Endometrial microvascular endothelial cells (primary cell): ENCODE measurements around the gene EED. TPM values are rescaled to one million over a fixed set of nuclear protein-coding genes. Genes with fewer than 3 reads are reported as not detected.
"Not testable (repeated sequence)": the region's sequence is repeated elsewhere in the genome, so short reads cannot be mapped to it uniquely, and the experiment has no call there.

Experiments
- in situ Hi-C: cut with HindIII; loops from 2 replicates; pipeline ENCODE4 v1.10.0; 2017; ENCODE audit warnings: low sequenced_read_pairs, low pct_unique_long_range_greater_than_20kb; ENCODE audit errors: inconsistent ontology term
- total RNA-seq: library from RNA; depleted of rRNA; stranded (reverse); fragments of >200 nt; gene quantifications from one replicate; pipeline ENCODE4 v1.2.3, GENCODE V29; 2015; ENCODE audit errors: inconsistent ontology term

EED gene
- total RNA-seq, 1 donor from 2014 or later: 11.2 TPM

DNA sequence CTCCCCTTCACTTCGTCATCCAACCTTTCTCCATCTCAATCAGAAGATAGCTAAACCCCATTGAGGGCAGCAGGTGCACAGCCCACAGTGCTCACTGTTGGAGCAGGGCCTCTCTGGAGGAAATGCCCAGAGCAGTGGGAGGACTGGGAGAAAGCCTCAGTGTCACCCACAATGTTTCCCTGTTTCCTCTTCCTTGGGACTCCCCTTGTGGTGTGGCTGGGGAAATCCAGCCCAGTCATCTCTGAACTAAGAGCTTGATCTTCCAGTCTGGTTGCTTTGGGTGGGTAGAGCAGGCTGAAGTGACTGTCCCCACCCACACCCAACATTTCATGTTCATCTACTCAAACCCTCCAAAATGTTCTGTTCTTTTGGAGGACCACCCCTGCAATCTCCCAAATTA is 29.8 kb upstream of the EED start:
- in situ Hi-C loops: no loop called here

DNA sequence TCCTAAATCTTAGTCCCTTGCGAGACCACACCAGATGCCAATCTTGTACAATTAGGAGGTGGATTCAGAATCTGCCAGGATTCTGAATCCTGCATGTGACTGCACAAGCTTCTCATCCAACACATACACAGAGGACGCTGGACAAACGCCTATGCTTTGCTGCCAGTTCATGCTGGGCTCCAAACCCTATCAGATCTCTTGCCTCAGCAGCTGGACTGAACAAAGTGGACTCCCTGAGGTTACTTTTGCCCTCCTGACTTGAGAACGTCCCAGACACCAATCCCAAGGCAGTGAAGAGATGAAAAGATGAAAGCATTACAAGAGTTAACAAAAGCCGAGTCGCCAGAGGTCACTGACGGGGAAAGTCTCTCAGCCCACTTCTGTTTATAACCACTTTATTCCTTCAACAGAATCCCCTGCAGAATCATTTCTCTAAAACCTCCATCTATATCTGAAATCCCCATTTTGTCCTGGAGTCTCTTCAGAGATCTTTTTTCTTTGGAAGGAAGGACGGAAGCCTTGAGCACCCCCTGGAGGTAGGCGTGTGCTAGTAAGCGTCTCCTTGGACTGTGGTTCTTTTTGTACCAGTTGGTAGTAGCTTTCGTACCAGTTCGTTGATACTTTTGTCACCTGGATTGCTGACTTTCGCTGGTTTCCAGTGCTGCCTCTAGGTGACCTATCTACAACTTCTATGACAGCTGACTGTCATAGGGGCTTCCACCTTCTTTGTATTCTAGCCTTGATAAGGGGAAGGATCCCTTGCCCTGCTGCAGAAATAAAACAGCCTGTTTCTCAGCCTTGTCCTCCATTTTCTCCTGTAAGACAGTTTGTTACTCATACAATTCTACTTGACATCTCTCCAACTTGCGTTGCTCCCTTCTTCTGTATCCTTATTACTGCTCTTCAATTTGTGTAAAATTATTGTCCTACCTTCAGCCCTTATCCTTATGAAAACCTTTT is 26.1 kb upstream of the EED start:
- in situ Hi-C loops: no loop called here

DNA sequence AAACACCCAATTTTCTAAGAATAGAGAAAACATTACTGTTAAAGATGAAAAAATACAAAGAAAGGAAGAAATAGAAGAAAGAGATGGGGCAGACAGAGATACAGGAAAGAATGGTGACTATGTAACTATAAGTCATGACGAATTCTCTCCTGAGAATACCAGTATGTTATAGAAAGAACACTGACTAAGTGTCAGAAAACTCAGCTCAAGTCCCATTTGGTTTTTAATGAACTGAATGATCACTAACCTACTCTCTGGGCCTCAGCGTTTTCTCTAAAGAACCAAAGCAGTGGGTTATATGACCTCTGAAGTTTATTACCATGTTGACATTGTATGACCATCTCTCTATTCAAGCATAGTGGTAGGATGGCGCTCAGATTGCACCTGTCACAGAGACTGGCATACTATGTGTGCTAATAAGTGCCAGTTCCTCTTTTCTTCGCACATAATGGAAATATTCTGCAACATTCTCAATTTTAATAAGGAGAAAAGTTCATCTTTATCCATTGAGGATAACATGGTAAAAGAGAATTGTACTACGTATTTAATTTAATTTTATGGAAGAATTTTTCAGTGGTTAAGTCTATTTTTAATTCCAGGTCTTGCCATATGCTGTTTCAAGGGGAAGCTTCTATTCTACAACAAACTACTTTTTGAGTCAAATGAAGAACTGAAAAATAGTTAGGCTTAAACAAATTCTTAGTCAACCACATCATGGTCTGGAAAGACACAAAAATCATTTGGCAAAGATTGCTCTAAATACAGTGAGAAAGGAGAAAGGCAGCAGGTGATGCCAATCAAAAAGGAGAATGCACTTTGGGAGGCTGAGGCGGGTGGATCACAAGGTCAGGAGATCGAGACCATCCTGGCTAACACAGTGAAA is 25.0 kb upstream of the EED start:
- in situ Hi-C loops: no loop called here

DNA sequence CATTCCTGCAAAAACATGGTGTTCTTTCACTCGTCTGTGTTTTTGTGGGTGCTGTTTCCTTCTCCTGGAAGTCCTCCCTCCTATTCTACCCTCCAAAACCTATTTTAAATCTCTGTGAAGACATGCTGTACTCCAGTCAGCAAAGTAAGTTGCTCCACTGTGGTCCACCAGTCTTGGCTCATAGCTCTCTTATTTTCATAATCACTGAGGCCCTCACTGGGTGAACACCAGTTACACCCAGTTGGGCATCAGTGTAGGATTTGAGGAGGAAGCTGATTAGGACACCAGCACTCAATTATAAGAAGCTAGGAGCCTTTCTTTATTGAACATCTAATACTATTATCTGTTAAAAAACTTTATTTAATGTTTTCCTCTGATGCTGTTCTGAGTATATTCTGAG is 23.9 kb upstream of the EED start:
- in situ Hi-C loops: no loop called here

DNA sequence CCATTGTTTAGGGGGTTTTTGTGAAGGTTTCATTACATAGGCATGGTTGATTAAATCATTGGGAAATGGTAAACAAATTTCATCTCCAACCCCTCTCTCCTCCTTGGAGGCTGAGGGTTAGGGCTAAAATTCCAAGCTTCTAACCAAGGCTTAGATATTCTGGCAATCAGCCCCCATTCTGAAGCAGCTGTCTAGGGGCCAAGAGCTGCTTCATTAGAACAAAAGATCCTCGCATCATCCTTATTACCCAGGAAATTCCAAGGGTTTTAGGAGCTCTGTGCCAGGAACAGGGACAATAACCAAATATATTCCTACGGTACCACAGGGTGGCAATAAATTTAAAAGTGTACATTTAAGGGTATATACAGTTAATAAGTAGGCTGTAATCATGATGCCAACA is 22.5 kb upstream of the EED start:
- in situ Hi-C loops: no loop called here

DNA sequence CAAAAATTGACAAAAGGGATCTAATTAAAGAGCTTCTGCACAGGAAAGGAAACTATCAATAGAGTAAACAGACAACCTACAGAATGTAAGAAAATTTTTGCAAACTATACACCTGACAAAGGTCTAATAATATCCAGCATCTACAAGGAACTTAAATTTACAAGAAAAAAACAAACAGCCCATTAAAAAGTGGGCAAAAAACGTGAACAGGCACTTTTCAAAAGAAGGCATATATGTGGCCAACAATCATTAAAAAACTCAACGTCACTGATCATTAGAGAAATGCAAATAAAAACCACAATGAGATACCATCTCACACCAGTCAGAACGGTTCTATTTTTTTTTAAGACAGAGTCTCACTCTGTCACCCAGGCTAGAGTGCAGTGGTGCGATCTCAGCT is 20.0 kb upstream of the EED start:
- in situ Hi-C loops: not testable (repeated sequence)

DNA sequence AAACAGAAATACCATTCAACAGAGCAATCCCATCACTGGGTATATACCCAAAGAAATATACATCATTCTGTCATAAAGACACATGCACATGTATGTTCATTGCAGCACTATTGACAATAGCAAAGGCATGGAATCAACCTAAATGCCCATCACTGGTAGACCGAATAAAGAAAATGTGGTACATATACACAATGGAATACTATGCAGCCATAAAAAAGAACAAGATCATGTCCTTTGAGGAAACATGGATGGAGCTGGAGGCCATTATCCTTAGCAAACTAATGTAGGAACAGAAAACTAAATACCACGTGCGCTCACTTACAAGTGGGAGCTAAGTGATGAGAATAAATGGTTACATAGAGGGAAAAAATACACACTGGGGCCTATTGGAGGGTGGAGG is 19.2 kb upstream of the EED start:
- in situ Hi-C loops: not testable (repeated sequence)

DNA sequence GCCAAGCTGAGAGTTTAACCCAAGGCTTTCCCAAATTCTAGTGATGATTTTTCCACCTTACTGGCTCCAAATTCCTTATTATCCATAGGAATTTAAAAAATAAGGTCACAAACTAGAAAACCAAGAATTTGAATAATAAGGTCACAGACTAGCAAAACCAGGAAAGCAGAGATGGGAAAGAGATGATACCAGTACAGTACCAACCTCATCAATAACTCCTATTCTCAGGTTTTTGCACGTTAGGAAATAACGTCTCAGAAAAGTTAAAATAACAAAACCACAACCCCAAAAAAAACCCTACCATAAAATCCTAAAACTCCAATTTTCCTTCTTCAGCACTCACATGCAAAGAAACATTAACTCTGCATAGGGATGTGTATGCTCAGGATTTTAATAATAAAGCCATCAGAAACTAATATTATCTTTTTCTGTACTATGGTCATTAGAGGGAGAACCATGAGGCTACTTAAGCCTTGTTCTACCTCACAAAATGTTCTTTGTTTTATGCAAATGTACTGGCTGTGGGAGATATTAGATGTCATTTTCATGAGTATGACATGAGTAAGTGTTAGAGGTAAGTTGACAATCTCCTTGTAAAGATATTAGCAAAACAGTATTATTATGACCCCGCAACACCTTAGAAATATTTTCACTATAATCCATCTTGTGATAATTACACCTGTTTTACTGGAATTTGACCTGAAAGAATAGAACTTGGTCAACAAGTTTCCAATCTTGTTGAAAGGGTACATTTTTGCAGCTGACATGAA is 16.1 kb upstream of the EED start:
- in situ Hi-C loops: no loop called here

DNA sequence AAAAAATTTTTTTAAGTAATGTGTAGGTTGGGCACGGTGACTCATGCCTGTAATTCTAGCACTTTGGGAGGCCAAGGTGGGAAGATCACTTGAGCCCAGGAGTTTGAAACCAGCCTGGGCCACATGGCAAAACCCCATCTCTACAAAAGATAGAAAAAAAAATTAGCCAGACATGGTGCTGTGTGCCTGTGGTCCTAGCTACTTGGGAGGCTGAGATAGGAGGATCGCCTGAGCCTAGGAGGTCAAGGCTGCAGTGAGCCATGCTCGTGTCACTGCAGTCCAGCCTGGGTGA is 15.6 kb upstream of the EED start:
- in situ Hi-C loops: not testable (repeated sequence)

DNA sequence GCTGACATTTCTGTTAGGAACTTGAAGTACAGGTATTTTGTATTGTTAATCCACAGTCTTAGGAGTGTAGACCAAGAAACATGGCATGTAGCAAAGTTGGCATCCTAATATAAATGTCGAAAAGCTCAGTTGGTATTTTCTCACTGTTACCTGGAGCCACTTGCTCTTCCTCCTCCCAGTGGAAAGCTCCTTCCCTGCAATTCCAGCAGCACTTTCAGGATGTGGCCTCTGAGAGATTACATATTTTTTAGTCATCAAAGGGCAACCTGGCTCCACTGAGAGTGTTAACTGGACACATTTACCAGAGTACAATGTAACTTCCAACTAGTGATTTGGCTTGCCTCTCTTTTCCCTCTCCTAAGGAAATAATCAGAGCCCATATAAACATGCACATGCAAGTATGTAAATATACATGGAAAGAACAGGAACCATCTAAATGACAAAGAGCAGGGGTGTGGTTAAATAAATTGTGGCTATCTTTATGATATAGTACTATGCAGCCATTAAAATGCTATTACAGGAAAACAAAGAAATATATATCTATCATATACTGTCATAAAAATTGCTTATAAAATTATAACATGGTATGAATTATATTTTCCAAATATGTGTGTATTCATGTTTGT is 14.3 kb upstream of the EED start:
- in situ Hi-C loops: no loop called here

DNA sequence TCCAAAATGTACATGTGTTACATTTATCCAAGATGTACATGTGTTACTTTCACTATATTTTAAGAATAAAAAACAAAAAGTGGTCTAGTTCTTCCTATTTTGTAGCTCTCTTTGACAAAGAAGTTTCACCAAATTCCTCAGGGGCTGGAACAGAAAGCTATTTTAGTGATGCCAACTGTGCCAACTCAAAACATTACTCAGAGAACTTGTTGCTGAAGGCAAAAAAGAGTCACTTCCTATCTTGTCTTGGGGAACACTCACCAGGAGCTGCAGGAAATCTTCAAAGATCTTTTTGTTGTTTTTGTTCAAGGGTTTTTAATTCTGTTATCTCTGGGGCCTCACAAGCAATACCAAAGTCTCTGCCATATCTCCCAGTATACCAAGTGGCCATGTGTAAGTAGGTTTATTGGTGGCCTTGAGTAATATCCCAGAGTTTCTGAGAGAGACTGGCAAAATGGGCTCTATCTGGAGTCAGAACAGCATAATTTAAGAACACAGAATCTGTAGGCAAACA is 13.6 kb upstream of the EED start:
- in situ Hi-C loops: no loop called here

DNA sequence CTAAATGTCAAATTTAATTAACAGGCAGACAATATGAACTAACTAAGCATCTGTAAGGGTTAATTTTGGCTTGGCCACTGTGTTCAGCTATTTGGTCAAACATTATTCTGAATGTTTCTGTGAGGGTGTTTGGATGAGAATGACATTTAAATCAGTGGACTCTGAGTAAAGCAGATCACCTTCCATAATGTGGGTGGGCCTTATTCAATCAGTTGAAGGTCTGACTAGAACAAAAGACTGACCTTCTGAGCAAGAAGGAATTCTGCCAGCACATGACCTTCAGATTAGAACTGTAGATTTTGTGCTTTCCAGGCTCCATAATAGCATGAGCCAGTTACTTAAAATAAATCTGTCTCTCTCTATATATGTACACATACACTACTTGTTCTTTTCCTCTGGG is 12.0 kb upstream of the EED start:
- in situ Hi-C loops: no loop called here

DNA sequence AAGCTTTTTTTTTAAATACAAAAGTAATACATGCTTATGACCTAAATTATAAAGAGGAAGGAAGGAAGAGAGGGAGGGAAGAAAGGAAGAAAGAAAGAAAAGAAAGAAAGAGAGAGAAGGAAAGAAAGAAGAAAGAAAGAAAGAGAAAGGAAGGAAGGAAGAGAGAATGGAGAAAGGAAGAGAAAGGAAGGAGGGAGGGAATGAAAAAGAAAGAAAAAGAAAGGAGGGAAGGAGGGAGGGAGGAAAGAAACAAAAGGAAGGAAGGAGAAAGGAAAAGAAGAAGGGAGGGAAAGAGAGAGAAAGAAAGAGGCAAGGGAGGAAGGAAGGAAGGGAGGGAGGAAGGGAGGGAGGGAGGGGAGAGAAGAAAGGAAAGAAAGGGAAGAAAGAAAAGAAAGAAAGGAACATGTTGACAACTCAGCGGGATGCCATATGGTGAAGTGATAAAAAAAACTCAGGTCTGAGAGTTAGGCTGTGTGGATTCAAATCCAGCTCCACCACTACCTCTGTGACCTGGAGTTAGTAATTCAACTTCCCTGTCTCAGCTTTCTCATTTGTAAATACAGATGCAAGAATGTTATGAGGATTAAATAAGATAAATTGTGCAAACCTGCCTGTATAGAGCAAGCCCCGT is 9.6 kb upstream of the EED start:
- in situ Hi-C loops: no loop called here

DNA sequence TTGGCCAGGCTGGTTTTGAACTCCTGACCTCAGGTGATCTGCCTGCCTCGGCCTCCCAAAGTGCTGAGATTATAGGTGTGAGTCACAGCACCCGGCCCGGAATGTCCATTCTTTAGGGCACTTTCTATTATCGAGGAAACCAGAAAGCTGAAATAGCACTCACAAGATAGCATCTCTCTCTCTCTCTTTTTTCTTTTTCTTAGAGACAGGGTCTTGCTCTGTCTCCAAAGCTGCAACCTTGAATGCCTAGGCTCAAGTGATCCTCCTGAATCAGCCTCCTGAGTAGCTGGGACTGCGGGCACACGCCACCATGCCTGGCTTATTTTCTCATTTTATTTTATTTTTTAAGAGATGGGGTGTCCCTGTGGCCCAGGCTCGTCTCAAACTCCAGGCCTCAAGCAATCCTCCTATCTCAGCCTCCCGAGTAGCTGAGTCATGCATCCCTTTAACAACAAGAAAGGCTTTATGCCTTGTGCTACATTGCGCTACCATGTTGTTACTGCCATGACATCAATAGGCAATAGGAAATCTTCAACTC is 7.2 kb upstream of the EED start:
- in situ Hi-C loops: no loop called here

DNA sequence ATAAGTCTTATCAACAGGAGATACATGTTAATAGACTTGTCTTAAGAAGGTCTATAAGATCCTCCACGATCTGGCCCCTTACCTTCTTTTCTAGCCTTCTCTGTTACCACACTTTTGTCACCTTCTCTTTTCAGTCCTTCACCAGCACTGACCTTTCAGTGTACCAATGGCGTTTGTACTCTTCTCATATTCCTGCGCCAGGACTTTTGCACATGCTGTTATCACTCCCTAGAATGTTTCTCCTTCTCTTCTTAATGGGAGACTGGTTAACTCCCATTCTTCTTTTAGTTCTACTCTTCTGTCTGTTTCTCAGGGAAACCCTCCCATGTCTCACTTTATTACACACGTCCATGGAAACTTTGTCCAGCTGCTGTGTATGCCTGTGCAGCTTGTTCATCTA is 4.4 kb upstream of the EED start:
- in situ Hi-C loops: no loop called here

DNA sequence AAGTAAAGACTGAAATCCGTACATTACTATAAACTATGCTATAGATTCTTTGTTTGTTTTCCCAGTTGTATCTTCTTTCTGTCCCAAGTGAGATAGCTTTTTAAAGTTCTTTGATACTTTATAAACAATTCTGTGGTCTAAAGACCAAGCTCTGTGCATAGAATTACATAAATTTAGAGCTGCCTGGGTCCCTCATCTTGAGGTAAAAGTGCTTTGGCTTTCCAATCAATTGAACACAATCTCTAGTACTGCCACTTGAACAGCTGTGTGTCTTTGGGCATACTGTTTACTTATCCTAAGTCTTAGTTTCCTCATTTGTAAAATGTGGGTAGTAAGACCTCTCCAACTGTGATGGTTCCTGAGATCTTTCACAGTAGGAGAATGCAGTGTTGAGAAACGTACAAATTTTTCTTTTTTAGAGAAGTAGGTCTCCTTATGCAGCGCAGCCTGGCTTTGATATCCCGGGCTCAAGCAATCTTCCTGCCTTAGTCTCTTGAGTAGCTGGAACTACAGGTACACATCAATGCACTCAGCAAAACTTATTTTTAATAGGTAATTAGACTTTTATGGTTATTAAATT is 2.5 kb upstream of the EED start:
- in situ Hi-C loops: no loop called here

DNA sequence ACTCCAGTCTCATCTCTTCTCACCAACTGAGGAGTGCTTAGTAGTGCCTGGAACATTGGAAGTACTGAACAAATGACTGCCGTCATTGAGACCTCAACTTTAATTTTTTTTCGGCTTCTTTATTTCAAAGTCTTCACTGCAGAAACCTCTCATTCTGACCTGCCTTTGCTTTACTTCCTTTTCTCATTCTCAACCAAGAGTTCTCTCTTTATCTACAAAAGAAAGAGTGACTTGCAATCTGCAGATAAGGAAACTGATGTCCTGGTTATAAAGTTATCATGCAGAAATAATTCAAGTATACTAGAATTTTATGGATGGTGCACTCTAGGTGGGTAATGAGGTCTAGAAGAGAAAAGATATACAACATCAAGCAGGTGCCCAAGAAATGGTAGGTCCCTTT is 1.2 kb upstream of the EED start:
- in situ Hi-C loops: no loop called here

DNA sequence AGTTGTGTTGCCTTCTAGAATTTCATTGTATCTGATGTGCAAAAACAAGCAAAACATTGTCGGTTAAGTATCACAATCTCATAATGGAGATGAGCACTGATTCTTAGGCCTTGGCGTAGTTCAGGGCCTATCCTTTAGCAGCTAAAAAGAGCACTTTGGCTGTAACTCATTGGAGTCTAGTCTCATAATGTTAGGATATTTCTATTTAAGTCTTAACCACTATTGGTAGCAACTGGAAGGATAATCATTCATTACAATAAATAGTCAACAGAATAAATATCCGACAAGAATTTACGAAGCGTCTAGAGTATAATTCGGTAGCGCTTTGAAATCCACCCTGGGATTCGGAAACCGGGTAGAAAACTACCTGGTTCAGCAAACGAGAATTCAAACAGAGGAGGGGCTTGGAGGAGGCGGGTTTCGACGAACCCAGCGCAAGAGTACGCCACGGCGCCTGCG is 461 bp upstream of the EED start:
- in situ Hi-C loops: no loop called here
